HS-27A (cell line): ENCODE data around the gene SIM1.

Experiments
- DNase-seq: peaks from one replicate; pipeline ENCODE4 v3.0.0-alpha.2; 2012; ENCODE audit warnings: low read depth, missing footprints

Gene SIM1, protein sequence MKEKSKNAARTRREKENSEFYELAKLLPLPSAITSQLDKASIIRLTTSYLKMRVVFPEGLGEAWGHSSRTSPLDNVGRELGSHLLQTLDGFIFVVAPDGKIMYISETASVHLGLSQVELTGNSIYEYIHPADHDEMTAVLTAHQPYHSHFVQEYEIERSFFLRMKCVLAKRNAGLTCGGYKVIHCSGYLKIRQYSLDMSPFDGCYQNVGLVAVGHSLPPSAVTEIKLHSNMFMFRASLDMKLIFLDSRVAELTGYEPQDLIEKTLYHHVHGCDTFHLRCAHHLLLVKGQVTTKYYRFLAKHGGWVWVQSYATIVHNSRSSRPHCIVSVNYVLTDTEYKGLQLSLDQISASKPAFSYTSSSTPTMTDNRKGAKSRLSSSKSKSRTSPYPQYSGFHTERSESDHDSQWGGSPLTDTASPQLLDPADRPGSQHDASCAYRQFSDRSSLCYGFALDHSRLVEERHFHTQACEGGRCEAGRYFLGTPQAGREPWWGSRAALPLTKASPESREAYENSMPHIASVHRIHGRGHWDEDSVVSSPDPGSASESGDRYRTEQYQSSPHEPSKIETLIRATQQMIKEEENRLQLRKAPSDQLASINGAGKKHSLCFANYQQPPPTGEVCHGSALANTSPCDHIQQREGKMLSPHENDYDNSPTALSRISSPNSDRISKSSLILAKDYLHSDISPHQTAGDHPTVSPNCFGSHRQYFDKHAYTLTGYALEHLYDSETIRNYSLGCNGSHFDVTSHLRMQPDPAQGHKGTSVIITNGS

GRCh38 chr6:100464903-100465700, at the start of gene SIM1:
Gene SIM1 (minus strand): TSS chr6:100464921. CDS start chr6:100463468, 1,453 bp downstream.
- DNase-seq = peak; percentile 68

GRCh38 chr6:100512203-100512862, 47.6 kb upstream of the SIM1 start:
- DNase-seq = peak; percentile 62

- no peak for DNase-seq
Observed at GRCh38 chr6:100509101-100509500, 44.4 kb upstream of the SIM1 start.

DNA sequence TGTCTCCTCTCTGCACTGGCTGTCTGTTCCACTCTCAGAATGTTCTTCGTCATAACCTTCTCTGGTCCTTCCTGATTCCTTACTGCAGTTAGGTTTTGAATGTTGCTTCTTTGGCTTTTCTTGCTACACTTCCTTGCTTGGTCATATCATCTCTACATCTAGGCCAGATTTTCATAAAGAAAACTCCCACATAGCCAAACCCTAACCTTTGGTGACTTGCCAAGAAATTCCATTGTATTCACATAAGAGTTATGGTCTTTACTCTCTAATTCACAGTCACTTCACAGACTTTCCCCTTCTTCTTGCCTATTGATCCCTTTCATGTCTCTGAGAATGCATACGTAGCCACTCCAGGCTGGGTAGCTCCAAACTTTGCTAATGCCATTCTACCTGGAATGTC, 41.9 kb upstream of the SIM1 start:
- DNase-seq = no peak

DNA sequence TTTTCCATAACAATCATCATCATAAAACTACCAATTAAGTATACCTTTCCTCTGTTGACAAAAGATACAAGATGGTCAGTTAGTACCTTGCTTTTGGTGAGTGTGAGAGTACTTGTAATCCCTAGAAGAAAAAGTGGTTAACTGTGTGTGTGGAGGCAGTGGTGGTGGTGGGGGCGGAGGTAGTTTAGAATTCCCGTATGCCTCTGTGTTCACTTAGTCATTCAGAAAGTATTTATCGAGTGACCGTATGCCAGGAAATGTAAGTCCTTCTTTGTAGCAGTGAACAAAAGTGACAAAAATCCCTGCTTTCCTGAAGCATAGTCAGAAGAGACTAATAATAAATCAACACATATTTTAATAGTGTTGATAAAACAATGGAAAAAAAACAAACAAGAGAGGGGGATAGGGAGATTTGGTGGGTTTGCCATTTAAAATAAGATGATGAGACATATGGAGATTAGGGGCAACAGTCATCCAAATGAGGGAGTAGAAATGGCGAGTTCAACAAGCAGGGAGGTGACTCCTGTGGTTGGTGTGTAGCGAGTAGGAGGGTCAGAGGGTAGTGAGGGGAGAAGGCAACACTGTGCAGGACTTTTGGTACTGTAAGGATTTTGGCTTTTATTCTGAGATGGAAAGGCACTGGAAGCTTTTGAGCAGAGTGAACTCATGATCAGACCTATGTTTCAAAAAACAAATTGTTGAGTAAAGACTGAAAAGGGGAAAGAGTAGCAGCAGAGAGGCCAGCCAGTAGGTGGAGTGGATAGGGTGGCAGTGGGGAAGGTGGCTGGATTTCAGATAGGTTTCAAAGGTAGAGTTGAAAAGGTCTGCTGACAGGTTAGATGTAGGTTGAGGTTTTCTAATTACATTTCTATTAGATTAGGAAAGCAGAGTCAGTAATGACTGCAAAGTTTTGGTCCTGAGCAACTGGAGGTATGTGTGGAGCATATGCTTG, 40.3 kb upstream of the SIM1 start:
- peak; percentile 66 for DNase-seq

DNA sequence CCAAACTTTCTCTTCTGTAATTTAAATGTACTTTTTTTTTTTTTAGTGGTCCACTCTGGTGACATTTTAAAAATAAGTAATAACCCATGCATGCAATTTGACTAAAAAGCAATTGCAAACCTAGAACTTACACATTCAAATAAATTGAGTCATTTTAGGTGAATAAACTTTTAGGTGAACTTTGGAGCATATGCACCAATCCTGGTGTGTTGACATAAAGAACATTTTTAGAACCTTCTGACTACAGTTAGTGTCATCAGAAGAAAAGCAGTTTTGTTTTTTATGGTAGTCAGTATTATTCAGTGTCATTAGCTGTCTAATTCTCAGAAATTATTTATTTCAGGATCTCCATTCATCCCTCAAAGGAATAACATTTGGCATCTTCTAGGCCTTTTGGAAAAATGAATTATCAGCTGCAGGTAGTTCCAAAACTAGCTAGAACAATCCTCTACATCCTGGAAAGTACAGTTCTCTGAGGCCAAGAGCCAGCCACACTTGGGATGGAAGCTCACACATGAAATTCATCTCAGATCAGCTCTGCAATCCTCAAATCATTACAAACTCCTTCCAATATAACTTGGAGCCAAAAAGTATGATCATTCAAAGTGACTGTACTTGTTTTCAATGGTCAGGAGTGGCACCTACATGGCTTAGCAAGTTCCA, 38.5 kb upstream of the SIM1 start:
- DNase-seq = no peak

- DNase-seq = no peak
Observed at GRCh38 chr6:100493206-100493888, 28.6 kb upstream of the SIM1 start.

DNA sequence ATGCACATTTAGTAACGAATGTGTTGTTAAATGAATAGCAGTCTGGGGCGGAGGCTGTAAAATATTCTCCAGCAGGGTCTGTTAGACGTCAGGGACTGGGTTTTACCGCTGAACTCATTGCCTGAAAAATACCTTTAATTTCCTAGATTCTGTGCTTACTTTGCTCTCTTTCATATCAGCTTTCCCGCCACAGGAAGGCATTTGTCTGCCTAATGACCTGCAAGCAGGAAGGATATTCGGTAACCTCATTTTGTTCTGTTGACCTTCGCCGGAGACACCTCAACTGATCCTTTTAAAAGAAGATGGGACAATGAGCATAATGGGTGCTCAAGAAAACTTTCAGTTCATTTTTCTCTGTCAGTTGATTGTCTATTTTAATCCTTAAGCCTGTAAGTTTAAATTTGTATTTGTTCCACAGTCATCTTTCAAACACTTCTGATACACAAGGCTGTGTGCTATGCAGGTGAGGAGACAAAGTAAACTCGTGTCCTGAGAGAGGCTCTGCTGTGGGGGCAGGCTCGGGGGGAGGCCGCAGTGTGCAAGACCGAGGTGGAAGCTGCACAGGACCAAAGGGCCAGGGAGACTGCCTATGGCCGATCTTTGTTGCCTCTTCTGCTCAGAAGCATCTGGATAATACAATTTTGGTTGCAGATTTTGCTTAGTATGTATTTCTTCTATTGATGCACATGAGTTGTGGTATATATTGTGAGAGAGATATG, 27.4 kb upstream of the SIM1 start:
- DNase-seq = no peak

GRCh38 chr6:100490065-100490464, 25.3 kb upstream of the SIM1 start:
- DNase-seq = no peak

GRCh38 chr6:100488244-100488643, 23.5 kb upstream of the SIM1 start:
- no peak for DNase-seq

- DNase-seq = no peak
Observed at GRCh38 chr6:100487638-100488037, 22.9 kb upstream of the SIM1 start.

DNA sequence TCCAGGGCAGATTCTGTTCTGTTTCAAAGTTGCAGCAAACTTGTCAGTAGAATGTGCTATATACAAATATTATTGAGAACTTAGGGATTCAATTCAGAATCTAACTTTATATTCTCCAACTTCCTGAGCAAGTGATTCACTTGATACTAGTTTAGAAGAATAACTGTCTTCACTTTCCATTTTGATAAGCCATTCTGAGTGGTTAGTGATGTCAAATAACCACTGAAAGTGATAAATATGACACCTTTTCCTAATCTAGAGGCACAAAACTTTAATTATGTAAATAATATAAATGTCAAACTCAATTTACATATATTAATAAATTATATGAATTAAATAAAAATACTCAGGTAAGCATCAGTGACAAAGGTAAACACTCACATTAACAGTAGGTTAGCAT, 20.5 kb upstream of the SIM1 start:
- DNase-seq = no peak

DNA sequence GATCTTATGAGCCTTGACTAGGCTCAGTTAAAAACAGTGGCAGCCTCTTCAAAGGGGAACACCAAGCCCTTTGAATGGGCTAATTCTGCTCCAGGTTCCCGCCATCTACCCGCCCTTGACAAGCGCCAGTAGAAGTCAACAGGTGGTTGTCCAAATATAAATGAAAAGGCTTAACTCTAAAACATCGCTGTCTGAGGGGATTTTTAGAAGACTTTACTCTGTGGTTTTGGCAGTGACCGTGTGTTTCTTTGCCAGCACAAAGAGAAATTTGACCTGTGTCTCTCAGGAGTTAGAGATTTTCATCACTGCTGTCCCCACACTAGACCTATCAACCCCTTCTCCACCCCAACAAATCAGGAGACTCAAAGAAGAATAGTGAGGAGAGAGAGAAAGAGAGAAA, 19.8 kb upstream of the SIM1 start:
- no peak for DNase-seq

GRCh38 chr6:100482698-100483097, 18.0 kb upstream of the SIM1 start:
- no peak for DNase-seq

DNA sequence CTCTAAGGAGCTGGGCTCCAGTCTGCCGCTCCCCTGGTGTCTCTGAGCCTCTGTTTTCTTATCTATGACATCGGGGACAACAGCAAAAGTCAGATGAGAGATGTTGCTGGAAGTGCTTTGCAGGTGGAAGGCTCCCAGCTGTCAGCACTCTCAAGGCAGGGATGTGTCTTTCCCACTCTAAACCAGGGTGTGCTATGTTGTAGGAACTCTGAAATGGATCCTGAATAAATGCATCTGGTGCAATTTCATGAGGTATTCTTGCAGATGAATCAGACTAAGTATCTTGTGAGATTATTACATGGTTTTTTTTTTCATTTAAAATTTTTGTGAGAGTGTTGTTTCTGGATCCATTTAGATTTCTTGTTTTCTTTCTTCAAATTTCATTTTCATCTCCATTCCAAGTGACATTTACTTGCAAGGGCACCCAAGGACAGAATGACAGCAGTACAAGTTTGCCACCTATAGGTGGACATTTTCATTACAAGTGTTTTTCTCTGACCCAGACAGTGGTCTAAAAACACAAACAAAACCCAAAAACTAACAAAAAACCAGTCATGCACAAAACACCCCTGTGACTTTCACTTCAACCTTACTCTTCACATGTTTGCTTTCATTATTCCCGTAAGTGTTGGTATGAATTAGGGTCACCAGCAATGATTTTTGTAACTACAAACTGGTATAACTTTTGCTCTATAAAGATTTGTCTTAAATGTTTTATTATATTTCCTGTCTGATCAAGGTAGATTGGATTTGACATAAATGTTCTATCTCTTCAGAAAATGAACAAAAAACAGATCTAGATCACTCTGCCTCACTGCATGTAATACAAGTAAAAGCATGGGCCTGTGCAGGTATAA, 14.7 kb upstream of the SIM1 start:
- no peak for DNase-seq

DNA sequence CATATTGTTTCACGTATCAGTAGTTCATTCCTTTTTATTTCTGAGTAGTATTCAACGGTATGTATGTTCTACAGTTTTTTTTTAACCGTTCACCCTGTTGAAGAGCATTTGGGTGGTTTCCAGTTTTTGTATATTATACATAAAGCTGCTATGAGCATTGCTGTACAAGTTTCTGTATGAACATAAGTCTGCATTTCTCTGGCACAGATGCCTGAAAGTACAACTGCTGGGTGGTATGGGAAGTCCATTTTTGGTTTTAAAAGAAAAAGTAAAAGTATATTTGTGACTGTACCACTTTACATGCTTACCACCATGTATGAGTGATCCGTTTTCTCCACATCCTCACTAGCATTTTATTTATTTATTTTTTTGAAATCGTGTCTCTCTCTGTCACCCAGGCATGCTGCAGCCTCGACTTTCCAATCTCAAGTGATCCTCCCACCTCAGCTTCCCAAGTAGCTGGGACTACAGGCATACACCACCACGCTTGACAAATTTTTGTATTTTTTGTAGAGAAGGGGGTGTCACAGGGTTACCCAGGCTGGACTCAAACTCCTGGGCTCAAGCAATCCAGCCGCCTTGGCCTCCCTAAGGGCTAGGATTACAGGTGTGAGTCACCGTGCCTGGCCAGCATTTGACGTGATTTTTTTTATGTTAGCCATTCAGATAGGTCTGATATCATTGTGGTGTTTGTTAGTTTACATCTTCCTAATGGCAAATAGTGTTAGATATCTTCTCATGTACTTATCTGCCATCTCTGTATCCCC, 11.0 kb upstream of the SIM1 start:
- no peak for DNase-seq

GRCh38 chr6:100473182-100473581, 8.5 kb upstream of the SIM1 start:
- DNase-seq = no peak
